H1 (cell line): ENCODE data around the gene NUP210. TPM values are rescaled to one million over a fixed set of nuclear protein-coding genes. Genes with fewer than 3 reads are reported as not detected.

ENCODE experiments used
- CTCF ChIA-PET: fragments of 300-600 bp; sonication (Branson Sonifier 250); formaldehyde crosslinking; loops from one replicate; lab custom pipeline; 2021; ENCODE audit not compliant: partially characterized antibody; lab: Charles Lee
- POLR2A ChIA-PET: fragments of 300-600 bp; sonication (Branson Sonifier 250); formaldehyde crosslinking; loops from one replicate; lab custom pipeline; 2021; ENCODE audit warnings: inconsistent platforms; ENCODE audit not compliant: partially characterized antibody; lab: Charles Lee
- DNase-seq, 2 experiments: peaks; one replicate each; pipeline versions ENCODE4 v3.0.0 to v3.0.0-alpha.2; 2010 to 2022; ENCODE audit warnings: low spot score in 2 of 2, low read depth in 1 of 2, mixed read lengths in 1 of 2
- FAIRE-seq: peaks from 2 replicates; lab custom pipeline; 2011; peaks lifted over from hg19 to GRCh38; lab: Jason Lieb, UNC
- H2AFZ ChIP-seq: 2 replicates; pipeline ENCODE4 v1.8.1; 2012; ENCODE audit warnings: low read length, inconsistent platforms
- H2AK5ac ChIP-seq: 2 replicates; pipeline ENCODE4 v1.6.1; 2013; ENCODE audit warnings: low read depth, low read length
- H2BK120ac ChIP-seq: replicated peaks from 2 replicates; pipeline ENCODE3; 2013; ENCODE audit warnings: low read depth, low read length, inconsistent platforms
- H2BK12ac ChIP-seq: 2 replicates; pipeline ENCODE4 v1.6.1; 2013; ENCODE audit warnings: low read depth, low read length
- H2BK15ac ChIP-seq: 2 replicates; pipeline ENCODE4 v1.6.1; 2013; ENCODE audit warnings: low read length
- H2BK20ac ChIP-seq: 2 replicates; pipeline ENCODE4 v1.6.1; 2013; ENCODE audit warnings: low read length
- H2BK5ac ChIP-seq: 2 replicates; pipeline ENCODE4 v1.6.1; 2013; ENCODE audit warnings: low read depth, low read length
- H3K14ac ChIP-seq: 2 replicates; pipeline ENCODE4 v1.6.1; 2013; ENCODE audit warnings: inconsistent platforms; ENCODE audit not compliant: insufficient read length
- H3K18ac ChIP-seq: 2 replicates; pipeline ENCODE4 v1.6.1; 2013; ENCODE audit warnings: low read length; ENCODE audit errors: extremely low read depth
- H3K23ac ChIP-seq: 2 replicates; pipeline ENCODE4 v1.6.1; 2013; ENCODE audit warnings: inconsistent platforms; ENCODE audit not compliant: insufficient read length
- H3K23me2 ChIP-seq: 2 replicates; pipeline ENCODE4 v1.6.1; 2013; ENCODE audit warnings: low read depth, low read length
- H3K27ac ChIP-seq: 2 replicates; pipeline ENCODE4 v1.6.1; 2011; ENCODE audit warnings: low read depth, low read length, inconsistent platforms
- H3K27me3 ChIP-seq, 4 experiments: replicated peaks in 1 of 4; 1 replicate in 1 of 4; 2 replicates in 3 of 4; pipeline versions ENCODE4 v1.6.1 to v1.8.1; 2011 to 2013; ENCODE audit warnings: low read length in 3 of 4, mild to moderate bottlenecking in 3 of 4, inconsistent platforms in 2 of 4, mixed read lengths in 2 of 4, moderate library complexity in 1 of 4; ENCODE audit not compliant: control insufficient read depth in 3 of 4, insufficient read depth in 3 of 4; ENCODE audit errors: extremely low read depth in 1 of 4
- H3K36me3 ChIP-seq, 4 experiments: 2 replicates each; pipeline versions ENCODE4 v1.6.1 to v1.8.1; 2011 to 2013; ENCODE audit warnings: mild to moderate bottlenecking in 4 of 4, low read length in 3 of 4, moderate library complexity in 2 of 4, control low read depth in 1 of 4, inconsistent platforms in 1 of 4; ENCODE audit not compliant: insufficient read depth in 4 of 4, control insufficient read depth in 2 of 4
- H3K4ac ChIP-seq: replicated peaks from 2 replicates; pipeline ENCODE3; 2013; ENCODE audit warnings: low read length, low read depth, mixed read lengths, inconsistent platforms; ENCODE audit not compliant: insufficient read length
- H3K4me1 ChIP-seq, 4 experiments: replicated peaks in 1 of 4; 1 replicate in 1 of 4; 2 replicates in 3 of 4; pipeline versions ENCODE4 v1.6.1 to v1.8.1; 2011 to 2013; ENCODE audit warnings: low read length in 3 of 4, inconsistent platforms in 2 of 4, mixed read lengths in 1 of 4; ENCODE audit not compliant: insufficient read depth in 4 of 4, control insufficient read depth in 3 of 4
- H3K4me2 ChIP-seq, 2 experiments: 2 replicates each; pipeline versions ENCODE4 v1.6.1 to v1.8.1; 2011 to 2013; ENCODE audit warnings: low read depth in 2 of 2, low read length in 2 of 2, control low read depth in 1 of 2, inconsistent platforms in 1 of 2, mild to moderate bottlenecking in 1 of 2; ENCODE audit not compliant: insufficient read depth in 1 of 2
- H3K4me3 ChIP-seq, 4 experiments: fragments of 200-600, 300-600 bp in 1 of 4; sonication (generic), shearing (Covaris generic), sonication (Bioruptor Twin) in 1 of 4; 2 replicates each; pipeline versions ENCODE4 v1.5.1 to v1.8.1; 2011 to 2016; ENCODE audit warnings: low read length in 4 of 4, low read depth in 3 of 4, control low read depth in 2 of 4, inconsistent platforms in 2 of 4, mild to moderate bottlenecking in 2 of 4, mixed read lengths in 1 of 4, moderate library complexity in 1 of 4; ENCODE audit not compliant: insufficient read depth in 2 of 4; ENCODE audit errors: extremely low read depth in 1 of 4
- H3K56ac ChIP-seq: replicated peaks from 2 replicates; pipeline ENCODE3; 2013; ENCODE audit warnings: low read depth, mild to moderate bottlenecking, mixed read lengths, low read length, inconsistent platforms; ENCODE audit not compliant: insufficient read length
- H3K79me1 ChIP-seq: 2 replicates; pipeline ENCODE4 v1.6.1; 2013; ENCODE audit warnings: low read depth, low read length, control low read depth
- H3K79me2 ChIP-seq, 2 experiments: 2 replicates each; pipeline versions ENCODE4 v1.6.1 to v1.8.1; 2012 to 2013; ENCODE audit warnings: low read length in 2 of 2, mild to moderate bottlenecking in 2 of 2, inconsistent platforms in 1 of 2; ENCODE audit not compliant: insufficient read depth in 2 of 2, control insufficient read depth in 1 of 2
- H3K9ac ChIP-seq, 4 experiments: replicated peaks in 1 of 4; 1 replicate in 1 of 4; 2 replicates in 3 of 4; pipeline versions ENCODE4 v1.6.1 to v1.8.1; 2011 to 2013; ENCODE audit warnings: low read depth in 3 of 4, low read length in 3 of 4, control low read depth in 2 of 4, mild to moderate bottlenecking in 2 of 4, moderate library complexity in 2 of 4, inconsistent platforms in 1 of 4; ENCODE audit errors: extremely low read depth in 1 of 4
- H3K9me3 ChIP-seq, 2 experiments: 2 replicates each; pipeline versions ENCODE4 v1.6.1 to v1.8.1; 2012 to 2013; ENCODE audit warnings: mild to moderate bottlenecking in 2 of 2, moderate library complexity in 2 of 2, control low read depth in 1 of 2, inconsistent platforms in 1 of 2, low read depth in 1 of 2, low read length in 1 of 2, mixed read lengths in 1 of 2; ENCODE audit not compliant: insufficient read depth in 2 of 2
- H4K20me1 ChIP-seq, 2 experiments: replicated peaks in 1 of 2; 2 replicates each; pipeline versions ENCODE3 to v1.8.1; 2011 to 2013; ENCODE audit warnings: inconsistent platforms in 2 of 2, low read length in 2 of 2, mild to moderate bottlenecking in 1 of 2; ENCODE audit not compliant: insufficient read depth in 2 of 2, control insufficient read depth in 1 of 2
- H4K5ac ChIP-seq: 2 replicates; pipeline ENCODE4 v1.6.1; 2013; ENCODE audit warnings: low read length, low read depth, mixed read lengths, inconsistent platforms; ENCODE audit not compliant: insufficient read length
- H4K8ac ChIP-seq: 2 replicates; pipeline ENCODE4 v1.8.0; 2013; ENCODE audit warnings: mild to moderate bottlenecking, moderate library complexity, low read length, inconsistent platforms; ENCODE audit not compliant: insufficient read depth; ENCODE audit errors: extremely low read depth
- H4K91ac ChIP-seq: replicated peaks from 2 replicates; pipeline ENCODE3; 2013; ENCODE audit warnings: low read length, mixed read lengths, inconsistent platforms; ENCODE audit not compliant: insufficient read length
- ASH2L ChIP-seq: fragments of 200-600, 300-600 bp; sonication (generic); IDR thresholded peaks from one replicate; pipeline ENCODE4 v1.7.1; 2017; ENCODE audit warnings: low read length
- CBX8 ChIP-seq: fragments of 300-800, 300-1000 bp; sonication (generic); IDR thresholded peaks from 2 replicates; pipeline ENCODE4 v1.7.1; 2016; ENCODE audit warnings: low read depth, low read length, borderline replicate concordance
- EZH2 ChIP-seq: fragments of 200-600 bp; sonication (generic); IDR thresholded peaks from 2 replicates; pipeline ENCODE4 v1.7.1; 2012; ENCODE audit warnings: low read depth, mild to moderate bottlenecking, moderate library complexity, low read length, inconsistent platforms; ENCODE audit not compliant: severe bottlenecking
- POLR2A ChIP-seq, 2 experiments: IDR thresholded peaks; 1 replicate in 1 of 2; 2 replicates in 1 of 2; pipeline ENCODE4 v1.6.1; 2011; ENCODE audit warnings: low read depth in 2 of 2, low read length in 2 of 2, mild to moderate bottlenecking in 2 of 2; ENCODE audit errors: control extremely low read depth in 1 of 2
- SUZ12 ChIP-seq: fragments of 200-600 bp; sonication (generic); IDR thresholded peaks from 2 replicates; pipeline ENCODE4 v1.6.1; 2012; ENCODE audit warnings: mild to moderate bottlenecking, inconsistent platforms, low read length, moderate library complexity, mixed read lengths
- WGBS, 2 experiments: shearing (Covaris generic) in 1 of 2; methylation state at CpG; one replicate each; pipeline versions ENCODE4 v1.1.6 to v1.1.7; 2013 to 2015; ENCODE audit warnings: low lambda C conversion rate in 2 of 2, mixed read lengths in 2 of 2, inconsistent platforms in 1 of 2, low coverage in 1 of 2, missing lambda C conversion rate in 1 of 2; ENCODE audit not compliant: insufficient replicate concordance in 2 of 2, insufficient coverage in 1 of 2, insufficient read length in 1 of 2; ENCODE audit errors: extremely low coverage in 1 of 2, missing lambda C conversion rate in 1 of 2; 5-methylcytosine and 5-hydroxymethylcytosine counted together
- polyA plus RNA-seq, 7 experiments: library from polyadenylated mRNA; depleted of rRNA in 3 of 7; stranded (reverse) in 5 of 7; unstranded in 2 of 7; fragments of >200 nt in 5 of 7; fragments of 200-250 nt in 2 of 7; gene quantifications; 1 replicate in 5 of 7; 2 replicates in 1 of 7; 4 replicates in 1 of 7; pipeline versions ENCODE4 v1.2.1 to v1.2.3, GENCODE V29; 2011 to 2013; ENCODE audit warnings: missing spikeins in 2 of 7, mixed read lengths in 2 of 7
- total RNA-seq: library from RNA; stranded (reverse); fragmentation: NEBNext Ultra II Directional; extraction: Animal tissue kit (Norgen Biotek cat#: 25700); gene quantifications from 2 replicates; pipeline ENCODE4 v1.2.1, GENCODE V29; 2021

The NUP210 gene
- total and polyA plus RNA-seq, 2 of the 8 experiments (the other 6 are each of a cell fraction or from before 2014, with no cell fraction given): 51.0 to 53.7 TPM

DNA sequence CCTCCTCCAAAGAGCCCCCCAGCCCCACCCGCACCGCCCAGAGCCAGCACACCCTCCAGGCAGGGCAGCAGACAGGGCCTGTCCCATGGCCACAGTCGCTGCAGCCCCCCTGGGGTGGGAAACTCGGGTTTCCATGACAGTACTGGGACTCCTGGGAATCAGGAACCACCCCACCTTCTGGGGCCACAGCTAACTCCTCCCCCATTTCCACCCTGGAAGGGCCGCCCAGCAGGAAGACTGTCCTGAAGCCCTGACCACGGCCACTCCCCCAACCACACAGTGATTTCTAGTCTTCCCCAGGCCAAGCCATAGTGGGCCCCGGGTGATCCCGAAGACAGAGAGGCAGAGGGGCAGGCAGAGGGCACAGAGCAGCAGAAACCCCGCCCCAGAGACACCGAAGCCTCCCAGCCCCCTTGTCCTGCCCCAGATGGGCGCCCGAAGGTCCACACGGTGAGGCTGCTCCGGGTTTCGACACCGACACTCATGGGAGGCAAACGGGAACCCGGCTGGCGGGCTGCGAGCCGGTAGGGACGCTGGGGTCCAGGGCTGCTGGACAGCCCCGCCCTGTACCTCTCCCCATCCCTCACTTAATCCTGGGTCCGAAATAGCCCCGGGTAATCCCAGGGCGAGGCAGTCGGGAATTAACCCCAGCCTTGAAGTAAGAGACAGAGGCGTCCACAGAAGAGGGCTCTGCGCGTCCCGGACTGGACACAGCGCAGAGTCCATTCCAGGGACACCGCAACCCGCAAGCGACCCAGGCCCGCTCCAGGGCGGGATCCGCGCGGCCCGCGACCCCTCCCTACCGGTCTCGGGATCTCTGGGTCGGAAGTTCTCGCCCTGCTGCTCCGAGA lies 138.4 kb downstream of the NUP210 start:
- Histone ChIP-seq H3K9ac (no peak overlapping the region), H3K23me2 (peaks cover 10% of the 10 kb centered on the region; the same call in 1 of the 2 replicates), H3K56ac (no peak overlapping the region), H3K27ac (no peak overlapping the region), H3K79me1 (no peaks in the 10 kb centered on the region), H2BK15ac (no peak overlapping the region), H3K4me1 (peaks cover 0 to 11% (median 6%) of the 10 kb centered on the region in 4 experiments; a peak in 5 of 7 replicates), H4K8ac (peak overlapping the region; percentile 15), H2BK12ac (no peak overlapping the region), H2BK5ac (no peak overlapping the region), H3K4ac (no peak overlapping the region), H3K4me2 (peak overlapping the region; percentile 72 to 96), H3K14ac (no peak overlapping the region), H3K23ac (no peak overlapping the region), H3K36me3 (no peaks in the 10 kb centered on the region), H2AFZ (no peak overlapping the region), H3K27me3 (peaks cover 7 to 26% (median 19%) of the 10 kb centered on the region in 4 experiments), H2BK20ac (no peak overlapping the region), H3K79me2 (no peaks in the 10 kb centered on the region), H3K9me3 (peaks cover 4 to 9% of the 10 kb centered on the region in 2 experiments), H4K5ac (no peak overlapping the region), H3K18ac (no peak overlapping the region; the same call in 1 of the 2 replicates), H4K91ac (no peak overlapping the region), H3K4me3 (peak overlapping the region; percentile 38 to 67 (median 48)), H2AK5ac (no peak overlapping the region), H2BK120ac (no peak overlapping the region), H4K20me1 (peaks cover 0 to 5% of the 10 kb centered on the region in 2 experiments)
- TF ChIP-seq CBX8 (no peak), POLR2A (IDR thresholded peaks at IDR 0.05; ENCODE audit: control extremely low read depth in 1 of 2, low read depth in 2 of 2, low read length in 2 of 2) (no peak), EZH2 (peak; percentile 79), ASH2L (peak; percentile 47), SUZ12 (peak; percentile 83)
- POLR2A ChIA-PET: interaction anchor here (1.1 to 1.4 kb wide), 2 partner anchors 65 to 181 kb away, joined by 3 read pairs; no protein-coding TSS in a partner anchor
- FAIRE-seq: no peak
- WGBS, 2 experiments: 7% methylated on average over 36 of the region's 47 CpGs; no CpG with 5 or more reads in 1 of the 2 experiments
- DNase-seq: peak in 1 of 2 experiments; percentile 61
- CTCF ChIA-PET: interaction anchor here (0.8 to 3.2 kb wide), 18 partner anchors 13 to 190 kb away, joined by 3 to 18 read pairs (median 4); no protein-coding TSS in a partner anchor
